ENCODE measurements around the gene ADGRV1. TPM values are rescaled to one million over a fixed set of nuclear protein-coding genes. Genes with fewer than 3 reads are reported as not detected.

ADGRV1 gene
- total and polyA plus RNA-seq, 9 of the 15 experiments (the other 6 are each of a cell fraction or from before 2014, with no cell fraction given): 21.7 to 156 (median 58.2) TPM

DNA sequence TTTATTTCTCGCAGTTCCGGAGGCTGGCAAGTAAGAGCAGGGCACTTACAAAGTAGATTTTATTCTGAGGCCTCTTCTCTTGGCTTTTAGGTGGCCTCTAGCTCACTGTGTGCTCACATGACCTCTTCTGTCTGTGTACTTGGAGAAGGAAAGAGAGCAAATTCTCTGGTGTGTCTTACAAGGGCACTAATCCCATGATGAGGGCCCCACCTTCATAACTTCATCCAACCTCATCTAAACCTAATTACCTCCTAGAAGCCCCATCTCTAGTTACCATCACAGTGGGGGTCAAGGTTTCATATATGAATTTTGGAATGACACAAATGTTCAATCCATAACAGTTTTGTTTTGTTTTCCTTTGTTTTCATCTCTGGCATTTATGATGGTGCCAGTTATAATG lies 376.1 kb downstream of the ADGRV1 start:
- H3K4me2 ChIP-seq (ENCODE audit: insufficient read depth, low read length): no peak overlapping the region
- H3K9me3 ChIP-seq (replicated peaks; ENCODE audit: control insufficient read depth, insufficient read depth, low read depth, low read length): no peaks in the 10 kb centered on the region
- peaks cover 0 to 12% of the 10 kb centered on the region in 2 experiments; a peak in 2 of 5 replicates for H3K4me1 ChIP-seq (replicated peaks in 1 of 2; ENCODE audit: control insufficient read depth in 2 of 2, insufficient read depth in 2 of 2, low read length in 2 of 2)
- H3K36me3 ChIP-seq (ENCODE audit: control insufficient read depth, insufficient read depth, low read length): no peaks in the 10 kb centered on the region
- ChIA-PET POLR2A (no interaction called here), CTCF (ENCODE audit: low intra/inter-chr PET ratio) (no interaction called here)
- no peak overlapping the region for H3K27ac ChIP-seq (ENCODE audit: extremely low read depth, low read depth, low read length)
- intact Hi-C loops (cut with micrococcal nuclease) (loop anchor here (5.0 to 10.0 kb wide), 3 partner anchors 240 to 483 kb away; no protein-coding TSS in a partner anchor), in situ Hi-C loops (cut with MboI) (no loop called here)
- no peaks in the 10 kb centered on the region for H3K27me3 ChIP-seq (ENCODE audit: control insufficient read depth in 2 of 2, insufficient read depth in 2 of 2, low read length in 2 of 2)
- no peaks in the 10 kb centered on the region for H3K9me1 ChIP-seq (ENCODE audit: control insufficient read depth, insufficient read depth, low read length)
- no peak for TF ChIP-seq STAT5B (CRISPR knock-in tag; IDR thresholded peaks at IDR 0.05)
- no peak for TF ChIP-seq POLR2G (IDR thresholded peaks at IDR 0.05; ENCODE audit: low read depth, low read length)
- TF ChIP-seq ZNF239 (CRISPR knock-in tag; IDR thresholded peaks at IDR 0.05): no peak
- TF ChIP-seq MIER1 (IDR thresholded peaks at IDR 0.05; ENCODE audit: low read depth): no peak
- no peak for TF ChIP-seq YBX1 (IDR thresholded peaks at IDR 0.05)
- no peak for TF ChIP-seq HMG20A (CRISPR knock-in tag; conservative IDR thresholded peaks at IDR 0.05)
- no peak for TF ChIP-seq ARNT (IDR thresholded peaks at IDR 0.05)
- TF ChIP-seq, protein P1, sequence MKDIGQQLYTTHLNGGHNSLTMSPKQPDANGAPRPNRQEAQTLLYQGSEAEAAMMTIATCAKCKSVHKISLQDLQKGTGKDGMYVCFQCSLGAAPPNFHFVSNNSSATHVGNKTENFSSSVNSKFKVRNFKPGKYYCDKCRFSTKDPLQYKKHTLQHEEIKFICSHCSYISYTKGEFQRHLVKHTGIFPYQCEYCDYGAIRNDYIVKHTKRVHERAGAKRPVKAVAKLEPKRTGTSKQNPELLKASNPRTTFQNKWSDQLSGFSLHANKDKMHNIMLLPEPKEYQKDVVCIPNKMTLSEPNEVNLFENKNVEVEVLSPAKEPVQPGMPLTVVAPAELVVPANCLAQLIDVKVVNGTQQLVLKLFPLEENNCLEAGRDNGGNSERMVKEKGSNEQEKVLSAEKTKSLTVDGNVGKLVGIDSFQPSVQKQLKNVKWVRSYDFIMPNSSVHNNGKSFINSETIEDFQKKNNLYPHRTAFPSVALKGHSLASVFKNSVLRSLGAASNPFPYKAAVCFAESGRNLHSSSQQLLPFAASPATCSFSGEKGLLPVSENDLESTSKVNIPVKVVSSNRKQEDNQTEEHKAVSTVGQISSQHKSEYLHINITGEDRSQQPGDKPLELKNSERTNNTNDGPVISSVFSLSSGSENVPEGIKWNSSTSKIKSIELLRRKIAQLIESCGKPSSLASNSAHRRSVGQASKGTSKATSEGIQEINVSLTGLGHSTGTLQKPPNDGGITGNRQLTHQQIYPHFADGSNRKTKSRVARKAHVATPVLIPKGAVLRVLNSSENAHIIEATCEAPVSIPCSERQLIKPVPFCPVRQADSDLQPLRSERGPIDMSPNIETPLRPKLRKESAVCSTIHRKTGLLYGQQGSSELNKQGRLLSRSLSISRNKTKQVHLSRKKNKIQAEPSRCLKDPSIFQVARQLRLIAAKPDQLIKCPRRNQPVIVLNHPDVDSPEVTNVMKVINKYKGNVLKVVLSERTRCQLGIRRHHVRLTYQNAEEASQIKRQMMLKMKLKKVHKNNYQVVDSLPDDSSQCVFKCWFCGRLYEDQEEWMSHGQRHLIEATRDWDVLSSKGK (CRISPR knock-in tag; IDR thresholded peaks at IDR 0.05): no peak
- no peak for TF ChIP-seq POLR3A (IDR thresholded peaks at IDR 0.05; ENCODE audit: borderline replicate concordance, extremely low read depth, insufficient read depth, insufficient read length)
- no peak for TF ChIP-seq CCAR2 (IDR thresholded peaks at IDR 0.05; ENCODE audit: low read depth, low read length)
- no peak for TF ChIP-seq TEAD2 (tag; IDR thresholded peaks at IDR 0.05)
- TF ChIP-seq, protein P2, sequence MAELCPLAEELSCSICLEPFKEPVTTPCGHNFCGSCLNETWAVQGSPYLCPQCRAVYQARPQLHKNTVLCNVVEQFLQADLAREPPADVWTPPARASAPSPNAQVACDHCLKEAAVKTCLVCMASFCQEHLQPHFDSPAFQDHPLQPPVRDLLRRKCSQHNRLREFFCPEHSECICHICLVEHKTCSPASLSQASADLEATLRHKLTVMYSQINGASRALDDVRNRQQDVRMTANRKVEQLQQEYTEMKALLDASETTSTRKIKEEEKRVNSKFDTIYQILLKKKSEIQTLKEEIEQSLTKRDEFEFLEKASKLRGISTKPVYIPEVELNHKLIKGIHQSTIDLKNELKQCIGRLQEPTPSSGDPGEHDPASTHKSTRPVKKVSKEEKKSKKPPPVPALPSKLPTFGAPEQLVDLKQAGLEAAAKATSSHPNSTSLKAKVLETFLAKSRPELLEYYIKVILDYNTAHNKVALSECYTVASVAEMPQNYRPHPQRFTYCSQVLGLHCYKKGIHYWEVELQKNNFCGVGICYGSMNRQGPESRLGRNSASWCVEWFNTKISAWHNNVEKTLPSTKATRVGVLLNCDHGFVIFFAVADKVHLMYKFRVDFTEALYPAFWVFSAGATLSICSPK (IDR thresholded peaks at IDR 0.05; ENCODE audit: borderline replicate concordance): no peak
- TF ChIP-seq XRCC5 (IDR thresholded peaks at IDR 0.05; ENCODE audit: low read depth, low read length): no peak
- TF ChIP-seq SUPT5H (IDR thresholded peaks at IDR 0.05): no peak
- TF ChIP-seq, protein P3, sequence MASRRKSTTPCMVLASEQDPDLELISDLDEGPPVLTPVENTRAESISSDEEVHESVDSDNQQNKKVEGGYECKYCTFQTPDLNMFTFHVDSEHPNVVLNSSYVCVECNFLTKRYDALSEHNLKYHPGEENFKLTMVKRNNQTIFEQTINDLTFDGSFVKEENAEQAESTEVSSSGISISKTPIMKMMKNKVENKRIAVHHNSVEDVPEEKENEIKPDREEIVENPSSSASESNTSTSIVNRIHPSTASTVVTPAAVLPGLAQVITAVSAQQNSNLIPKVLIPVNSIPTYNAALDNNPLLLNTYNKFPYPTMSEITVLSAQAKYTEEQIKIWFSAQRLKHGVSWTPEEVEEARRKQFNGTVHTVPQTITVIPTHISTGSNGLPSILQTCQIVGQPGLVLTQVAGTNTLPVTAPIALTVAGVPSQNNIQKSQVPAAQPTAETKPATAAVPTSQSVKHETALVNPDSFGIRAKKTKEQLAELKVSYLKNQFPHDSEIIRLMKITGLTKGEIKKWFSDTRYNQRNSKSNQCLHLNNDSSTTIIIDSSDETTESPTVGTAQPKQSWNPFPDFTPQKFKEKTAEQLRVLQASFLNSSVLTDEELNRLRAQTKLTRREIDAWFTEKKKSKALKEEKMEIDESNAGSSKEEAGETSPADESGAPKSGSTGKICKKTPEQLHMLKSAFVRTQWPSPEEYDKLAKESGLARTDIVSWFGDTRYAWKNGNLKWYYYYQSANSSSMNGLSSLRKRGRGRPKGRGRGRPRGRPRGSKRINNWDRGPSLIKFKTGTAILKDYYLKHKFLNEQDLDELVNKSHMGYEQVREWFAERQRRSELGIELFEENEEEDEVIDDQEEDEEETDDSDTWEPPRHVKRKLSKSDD (conservative IDR thresholded peaks at IDR 0.05; ENCODE audit: low read length): no peak
- TF ChIP-seq ZFP1 (CRISPR knock-in tag; IDR thresholded peaks at IDR 0.05): no peak
- TF ChIP-seq, protein P4, sequence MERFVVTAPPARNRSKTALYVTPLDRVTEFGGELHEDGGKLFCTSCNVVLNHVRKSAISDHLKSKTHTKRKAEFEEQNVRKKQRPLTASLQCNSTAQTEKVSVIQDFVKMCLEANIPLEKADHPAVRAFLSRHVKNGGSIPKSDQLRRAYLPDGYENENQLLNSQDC (CRISPR knock-in tag; IDR thresholded peaks at IDR 0.05): no peak
- H3K9ac ChIP-seq (ENCODE audit: insufficient read depth in 1 of 2, low read depth in 2 of 2, low read length in 2 of 2): no peak overlapping the region
- DNase-seq (ENCODE audit: extremely low read depth in 1 of 4, low spot score in 3 of 4): no peak
- no peaks in the 10 kb centered on the region for H3K79me2 ChIP-seq (ENCODE audit: control insufficient read depth, insufficient read depth, low read length)
- no peak for ATAC-seq
- WGBS (ENCODE audit: insufficient coverage, low coverage, missing lambda C conversion rate): 96% methylated on average over 2 of the region's 2 CpGs
- BruUV-seq (replicated peaks): no TSS peak
- no peaks in the 10 kb centered on the region for H4K20me1 ChIP-seq (replicated peaks; ENCODE audit: control insufficient read depth, insufficient read depth, low read length)
- H2AFZ ChIP-seq (ENCODE audit: low read depth, low read length): no peak overlapping the region
- no peak overlapping the region for H3K4me3 ChIP-seq
- FAIRE-seq: no peak

Measured in K562 (cell line).